ENCODE results near the gene HSPA1B. TPM values are rescaled to one million over a fixed set of nuclear protein-coding genes. Genes with fewer than 3 reads are reported as not detected.

The HSPA1B gene
- total and polyA plus RNA-seq, 2 donors (not counting 1 experiment from before 2014, with no cell fraction given): 79.2 to 145 TPM

DNA sequence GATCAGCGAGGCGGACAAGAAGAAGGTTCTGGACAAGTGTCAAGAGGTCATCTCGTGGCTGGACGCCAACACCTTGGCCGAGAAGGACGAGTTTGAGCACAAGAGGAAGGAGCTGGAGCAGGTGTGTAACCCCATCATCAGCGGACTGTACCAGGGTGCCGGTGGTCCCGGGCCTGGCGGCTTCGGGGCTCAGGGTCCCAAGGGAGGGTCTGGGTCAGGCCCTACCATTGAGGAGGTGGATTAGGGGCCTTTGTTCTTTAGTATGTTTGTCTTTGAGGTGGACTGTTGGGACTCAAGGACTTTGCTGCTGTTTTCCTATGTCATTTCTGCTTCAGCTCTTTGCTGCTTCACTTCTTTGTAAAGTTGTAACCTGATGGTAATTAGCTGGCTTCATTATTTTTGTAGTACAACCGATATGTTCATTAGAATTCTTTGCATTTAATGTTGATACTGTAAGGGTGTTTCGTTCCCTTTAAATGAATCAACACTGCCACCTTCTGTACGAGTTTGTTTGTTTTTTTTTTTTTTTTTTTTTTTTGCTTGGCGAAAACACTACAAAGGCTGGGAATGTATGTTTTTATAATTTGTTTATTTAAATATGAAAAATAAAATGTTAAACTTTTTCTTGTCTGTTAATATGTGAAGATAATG is 2.2 kb downstream of the HSPA1B start:
- Histone ChIP-seq H3K27me3 (replicated peaks in 1 of 4; ENCODE audit: control extremely low read depth in 1 of 4, control insufficient read depth in 3 of 4, insufficient read depth in 4 of 4, low read length in 3 of 4) (no peaks in the 10 kb centered on the region), H4K20me1 (ENCODE audit: control insufficient read depth, insufficient read depth, low read length, poor library complexity, severe bottlenecking) (peaks cover 5% of the 10 kb centered on the region), H3K4me2 (replicated peaks; ENCODE audit: low read depth, low read length, poor library complexity, severe bottlenecking) (peak overlapping the region; percentile 96), H3K9ac (ENCODE audit: low read length) (peak overlapping the region; percentile 77), H3K9me3 (ENCODE audit: control extremely low read depth in 1 of 3, control insufficient read depth in 2 of 3, insufficient read depth in 1 of 3, low read length in 2 of 3) (no peaks in the 10 kb centered on the region), H3K27ac (ENCODE audit: low read length in 2 of 2) (peak overlapping the region; percentile 18 to 70), H3K4me3 (ENCODE audit: control extremely low read depth in 1 of 5, extremely low read depth in 1 of 5, insufficient read depth in 1 of 5, low read depth in 2 of 5, low read length in 4 of 5) (peak overlapping the region; percentile 48 to 81 (median 65)), H3K4me1 (ENCODE audit: control insufficient read depth in 2 of 2, insufficient read depth in 2 of 2, low read length in 2 of 2) (peaks cover 26 to 52% of the 10 kb centered on the region in 2 donors), H3K36me3 (replicated peaks in 1 of 2; ENCODE audit: control extremely low read depth in 1 of 2, control insufficient read depth in 1 of 2, extremely low read depth in 1 of 2, insufficient read depth in 2 of 2, low read length in 1 of 2) (no peaks in the 10 kb centered on the region), H2AFZ (ENCODE audit: insufficient read depth, low read depth, low read length, poor library complexity, severe bottlenecking) (peak overlapping the region; percentile 71), H3K79me2 (ENCODE audit: control insufficient read depth, insufficient read depth, low read length) (peaks cover 18% of the 10 kb centered on the region)
- WGBS (ENCODE audit: insufficient coverage): 0% methylated on average over 7 of the region's 15 CpGs
- POLR2A ChIA-PET: interaction anchor here (0.6 to 4.9 kb wide), 15 partner anchors 15 to 1285 kb away, joined by 3 to 37 read pairs (median 9); partner anchors contain the start of genes DDAH2, HSPA1A, HSPA1L and LY6G5C
- DNase-seq: peak; percentile 79
- peaks cover 37% of the 10 kb centered on the region for H3K4me1 Mint-ChIP-seq
- CTCF ChIA-PET: interaction anchor here (0.6 to 4.7 kb wide), 42 partner anchors 10 to 1104 kb away, joined by 3 to 75 read pairs (median 6); partner anchors contain the start of genes ABHD16A, APOM, ATP6V1G2 and CLIC1
- no peak for ATAC-seq (ENCODE audit: low read depth)
- TF ChIP-seq EZH2 (IDR thresholded peaks at IDR 0.05; ENCODE audit: borderline replicate concordance, insufficient read depth, low read depth, low read length, poor library complexity, severe bottlenecking): no peak
- TF ChIP-seq, protein P1, sequence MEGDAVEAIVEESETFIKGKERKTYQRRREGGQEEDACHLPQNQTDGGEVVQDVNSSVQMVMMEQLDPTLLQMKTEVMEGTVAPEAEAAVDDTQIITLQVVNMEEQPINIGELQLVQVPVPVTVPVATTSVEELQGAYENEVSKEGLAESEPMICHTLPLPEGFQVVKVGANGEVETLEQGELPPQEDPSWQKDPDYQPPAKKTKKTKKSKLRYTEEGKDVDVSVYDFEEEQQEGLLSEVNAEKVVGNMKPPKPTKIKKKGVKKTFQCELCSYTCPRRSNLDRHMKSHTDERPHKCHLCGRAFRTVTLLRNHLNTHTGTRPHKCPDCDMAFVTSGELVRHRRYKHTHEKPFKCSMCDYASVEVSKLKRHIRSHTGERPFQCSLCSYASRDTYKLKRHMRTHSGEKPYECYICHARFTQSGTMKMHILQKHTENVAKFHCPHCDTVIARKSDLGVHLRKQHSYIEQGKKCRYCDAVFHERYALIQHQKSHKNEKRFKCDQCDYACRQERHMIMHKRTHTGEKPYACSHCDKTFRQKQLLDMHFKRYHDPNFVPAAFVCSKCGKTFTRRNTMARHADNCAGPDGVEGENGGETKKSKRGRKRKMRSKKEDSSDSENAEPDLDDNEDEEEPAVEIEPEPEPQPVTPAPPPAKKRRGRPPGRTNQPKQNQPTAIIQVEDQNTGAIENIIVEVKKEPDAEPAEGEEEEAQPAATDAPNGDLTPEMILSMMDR (IDR thresholded peaks at IDR 0.05): peak; percentile 67
- H3K4me3 Mint-ChIP-seq: peak overlapping the region; percentile 96
- no peaks in the 10 kb centered on the region for H3K9me3 Mint-ChIP-seq (ENCODE audit: insufficient read depth)
- peak overlapping the region; percentile 95 for H3K27ac Mint-ChIP-seq
- no peaks in the 10 kb centered on the region for H3K27me3 Mint-ChIP-seq
- intact Hi-C loops (cut with micrococcal nuclease): loop anchor here (1.0 to 10.0 kb wide), 6 partner anchors 15 to 282 kb away; partner anchors contain the start of genes DXO, HSPA1A, HSPA1L and NFKBIL1

Data from B cell (primary cell).